Vein endothelial cell (primary cell): Measurements from ENCODE around the gene PSMA3. TPM values are rescaled to one million over a fixed set of nuclear protein-coding genes. Genes with fewer than 3 reads are reported as not detected.

Experiments
- small RNA-seq: library from RNA; depleted of rRNA; stranded (forward); fragments of <200 nt; gene quantifications from one replicate; pipeline ENCODE3, GENCODE V24; 2012
- total RNA-seq: library from RNA; depleted of rRNA; stranded (reverse); fragments of >200 nt; gene quantifications from 2 replicates; pipeline ENCODE4 v1.2.3, GENCODE V29; 2012

Gene PSMA3
- total RNA-seq: 106 and 141 TPM in 2 replicates

GRCh38 chr14:58244556-58245387, at the start of gene PSMA3:
PSMA3 (plus strand) TSS chr14:58244843; CDS start chr14:58244921, 78 bp downstream.

GRCh38 chr14:58199726-58200479, 44.7 kb upstream of the PSMA3 start, which contains the start of gene ACTR10:
ACTR10 (plus strand) TSS chr14:58200149; CDS start chr14:58200218, 69 bp downstream.

GRCh38 chr14:58298477-58299400, 54.1 kb downstream of the PSMA3 start, which contains the start of gene ARID4A:
ARID4A (plus strand) TSS chr14:58298555; CDS start chr14:58299855, 1,300 bp downstream.

Small RNA genes within 50 kb of the gene (small RNA-seq; reads per million reads assigned to genes)
- gene RNU6-341P: not detected

Other genes with a start within 250 kb of the PSMA3 start
- 1.3 and 1.6 TPM in 2 replicates for gene ARMH4, start 92.6 kb upstream of the PSMA3 start, total RNA-seq
- gene ACTR10, start 44.7 kb upstream of the PSMA3 start, total RNA-seq: 36.6 and 51.4 TPM in 2 replicates
- 11.8 and 13.6 TPM in 2 replicates for gene ARID4A, start 53.7 kb downstream of the PSMA3 start, total RNA-seq
- gene TOMM20L, start 151.1 kb downstream of the PSMA3 start, total RNA-seq: 0.65 TPM in 1 of 2 replicates, not detected in the other
- gene TIMM9, start 182.7 kb downstream of the PSMA3 start, total RNA-seq: 28.4 and 30.9 TPM in 2 replicates
- 29.1 and 44.7 TPM in 2 replicates for gene KIAA0586, start 182.9 kb downstream of the PSMA3 start, total RNA-seq